Muscle of leg (tissue), 11 donors: ENCODE measurements around the gene KCNG4. TPM values are rescaled to one million over a fixed set of nuclear protein-coding genes. Genes with fewer than 3 reads are reported as not detected.
A peak's percentile ranks its signal among the peaks of the same experiment; 100 is the strongest.

Experiments used
- DNase-seq: peaks from one replicate; pipeline ENCODE4 v3.0.0; 2013
- H3K27ac ChIP-seq: one replicate; pipeline ENCODE4 v1.5.1; 2013; ENCODE audit warnings: mild to moderate bottlenecking, low read length, control low read depth
- H3K27me3 ChIP-seq: one replicate; pipeline ENCODE4 v1.6.1; 2013; ENCODE audit warnings: low read length; ENCODE audit not compliant: control insufficient read depth, insufficient read depth
- H3K36me3 ChIP-seq: one replicate; pipeline ENCODE4 v1.6.1; 2013; ENCODE audit warnings: low read length; ENCODE audit not compliant: control insufficient read depth, insufficient read depth
- H3K4me1 ChIP-seq: one replicate; pipeline ENCODE4 v1.6.1; 2013; ENCODE audit warnings: low read length; ENCODE audit not compliant: control insufficient read depth, insufficient read depth
- H3K4me3 ChIP-seq: one replicate; pipeline ENCODE4 v1.5.1; 2013; ENCODE audit warnings: low read length, control low read depth
- H3K9me3 ChIP-seq: replicated peaks from 2 replicates; pipeline ENCODE4 v1.6.1; 2013; ENCODE audit warnings: low read depth, low read length; ENCODE audit not compliant: control insufficient read depth
- WGBS: methylation state at CpG from one replicate; pipeline ENCODE4 v1.1.5; 2013; ENCODE audit warnings: missing lambda C conversion rate; ENCODE audit not compliant: insufficient coverage; 5-methylcytosine and 5-hydroxymethylcytosine counted together
- polyA plus RNA-seq, 8 donors: library from polyadenylated mRNA; unstranded; fragments of 120-200 nt; gene quantifications; one replicate each; pipeline versions ENCODE4 v1.2.1 to v1.2.3, GENCODE V29; 2013; ENCODE audit warnings: inconsistent platforms in 1 of 8, low replicate concordance in 1 of 8; ENCODE audit not compliant: insufficient read length in 8 of 8, insufficient read depth in 1 of 8
- total RNA-seq: library from RNA; stranded (reverse); fragments of 120-200 nt; gene quantifications from one replicate; pipeline ENCODE4 v1.2.4, GENCODE V29; 2013

Gene KCNG4
- total and polyA plus RNA-seq, 9 donors: under 0.01 to 0.08 (median 0.04) TPM; not detected in 1

DNA sequence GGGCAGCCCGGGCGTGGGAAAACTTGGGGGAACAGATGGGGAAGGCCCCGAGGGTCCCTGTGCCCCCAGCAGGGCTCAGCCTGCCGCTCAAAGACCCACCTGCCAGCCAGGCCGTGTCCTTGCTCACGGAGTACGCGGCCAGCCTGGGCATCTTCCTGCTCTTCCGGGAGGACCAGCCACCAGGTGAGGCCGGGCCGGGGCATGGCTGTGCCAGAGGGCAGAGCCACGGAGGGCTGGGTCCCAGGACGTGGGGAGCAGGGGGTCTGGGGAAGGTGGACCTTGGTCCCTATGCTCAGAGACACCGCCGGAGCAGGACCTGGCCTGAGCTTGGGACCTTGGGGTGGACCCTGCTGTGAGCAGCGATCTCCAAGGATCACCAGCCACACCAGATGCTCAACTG, 48.3 kb downstream of the KCNG4 start:
- WGBS: 91% methylated on average over 14 of the region's 16 CpGs
- DNase-seq: no peak

DNA sequence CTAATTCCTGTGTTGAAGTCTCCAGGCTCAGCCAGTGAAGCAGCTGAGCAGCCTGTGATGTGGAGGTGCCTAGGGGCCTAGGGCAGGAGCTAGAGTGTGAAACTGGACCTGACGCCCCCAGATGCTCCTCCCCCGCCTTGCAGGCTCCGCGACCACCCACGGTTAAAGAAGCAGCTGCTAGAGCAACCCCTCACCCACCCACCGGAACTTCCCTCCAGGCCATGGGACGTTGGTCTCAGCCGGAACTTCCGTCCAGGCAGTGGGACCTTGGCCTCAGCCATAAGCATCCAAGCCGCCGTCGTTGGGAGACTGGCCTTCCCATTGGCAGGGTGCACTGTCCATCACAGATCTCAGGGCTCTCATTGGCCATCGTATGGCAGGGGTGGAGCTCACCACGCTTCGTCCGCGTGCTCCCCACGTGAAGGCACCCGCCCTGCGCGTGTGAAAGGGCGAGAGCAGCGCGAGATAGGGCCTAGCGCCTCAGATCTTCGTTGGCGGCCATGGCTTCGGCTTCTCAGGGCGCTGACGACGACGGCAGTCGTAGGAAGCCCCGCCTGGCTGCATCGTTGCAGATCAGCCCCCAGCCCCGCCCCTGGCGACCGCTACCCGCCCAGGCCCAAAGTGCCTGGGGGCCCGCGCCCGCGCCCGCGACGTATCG, 49.0 kb downstream of the KCNG4 start, which contains the start of gene ADAD2:
Gene ADAD2, plus strand, starts transcription at position 427 of the 658 bp plus-strand sequence. Its CDS starts 74 bp downstream, at position 501.
- H3K36me3 ChIP-seq: no peaks in the 10 kb centered on the region
- no peaks in the 10 kb centered on the region for H3K9me3 ChIP-seq
- peaks cover 10% of the 10 kb centered on the region for H3K4me1 ChIP-seq
- DNase-seq: no peak
- no peak within 1 kb of the TSS for H3K4me3 ChIP-seq
- WGBS: 87% methylated on average over 47 of the region's 47 CpGs
- H3K27ac ChIP-seq: no peak within 1 kb of the TSS
- peaks cover 5% of the 10 kb centered on the region for H3K27me3 ChIP-seq

More for the DNA sequence above, 48.3 kb downstream of the KCNG4 start:
- Histone ChIP-seq H3K4me1 (peaks cover 6% of the 10 kb centered on the region), H3K27me3 (peaks cover 5% of the 10 kb centered on the region), H3K9me3 (no peaks in the 10 kb centered on the region), H3K4me3 (no peak overlapping the region), H3K36me3 (no peaks in the 10 kb centered on the region), H3K27ac (no peak overlapping the region)

DNA sequence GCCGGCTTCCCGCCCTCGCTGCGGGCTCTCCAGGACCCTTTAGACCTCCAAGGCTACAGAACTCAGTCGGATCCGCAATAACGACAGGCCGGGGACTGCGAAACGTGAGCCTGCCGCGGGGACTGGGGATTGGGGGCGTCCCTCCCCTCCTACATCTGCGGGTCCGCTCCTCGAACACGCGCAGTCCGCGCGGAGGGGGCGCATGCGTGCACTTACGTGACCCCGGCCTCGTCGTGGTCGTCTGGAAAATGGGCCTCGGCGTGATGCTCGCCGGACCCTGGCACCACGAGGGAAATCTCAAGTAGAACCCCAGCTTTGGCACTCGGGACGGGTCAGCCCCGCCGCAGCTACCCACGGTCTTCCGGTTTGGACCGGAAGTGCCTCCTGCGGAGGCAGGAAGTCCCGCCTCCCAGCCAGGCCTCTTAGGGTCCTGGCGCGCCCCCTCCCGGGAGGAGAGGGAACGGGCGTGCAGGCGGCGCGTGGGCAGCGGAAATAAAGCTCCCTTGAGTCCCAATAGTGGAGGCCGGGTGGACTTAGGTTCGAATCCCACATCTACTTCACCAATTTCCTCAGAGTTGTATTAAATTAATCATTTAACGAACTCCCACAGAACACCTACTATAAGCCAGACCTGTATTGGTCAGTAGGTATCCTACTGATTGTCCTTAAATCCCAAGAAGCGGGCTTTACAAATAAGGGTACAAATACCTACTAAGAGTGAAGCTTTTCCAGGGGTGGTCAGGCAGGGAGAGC, 53.0 kb downstream of the KCNG4 start, which contains the start of gene TAF1C:
Gene TAF1C, minus strand, starts transcription at position 373 of the 753 bp plus-strand sequence. CDS start 2,069 bp downstream, outside the sequence.
- peak within 1 kb of the TSS; percentile 48 for H3K27ac ChIP-seq
- H3K4me1 ChIP-seq: peaks cover 20% of the 10 kb centered on the region
- H3K9me3 ChIP-seq: no peaks in the 10 kb centered on the region
- WGBS: under 1% methylated on average over 38 of the region's 55 CpGs
- peak within 1 kb of the TSS; percentile 97 for H3K4me3 ChIP-seq
- peaks cover 34% of the 10 kb centered on the region for H3K36me3 ChIP-seq
- peak; percentile 97 for DNase-seq
- no peaks in the 10 kb centered on the region for H3K27me3 ChIP-seq

DNA sequence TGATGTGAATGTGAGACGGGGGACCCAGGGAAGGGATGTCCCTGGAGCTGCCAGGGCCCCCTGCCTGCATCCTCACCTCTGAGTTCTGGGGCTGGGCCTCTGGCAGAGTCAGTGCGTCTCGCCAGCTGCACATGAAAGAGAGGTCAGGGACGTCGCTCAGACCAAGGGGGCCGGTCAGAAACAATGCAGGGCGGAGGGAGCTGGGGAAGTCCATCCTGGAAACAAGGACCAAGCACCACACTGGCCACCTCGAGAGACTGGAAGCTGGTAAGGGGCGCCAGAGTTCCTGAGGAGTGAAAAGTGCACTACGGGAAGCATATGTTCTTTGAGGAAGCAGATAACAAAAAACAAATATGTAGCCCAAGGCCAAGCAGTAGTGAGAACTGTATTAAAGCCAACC, 55.0 kb downstream of the KCNG4 start:
- H3K27me3 ChIP-seq: no peaks in the 10 kb centered on the region
- DNase-seq: peak; percentile 48
- H3K4me1 ChIP-seq: peaks cover 20% of the 10 kb centered on the region
- 90% methylated on average over 9 of the region's 10 CpGs for WGBS
- peaks cover 54% of the 10 kb centered on the region for H3K36me3 ChIP-seq
- no peak overlapping the region for H3K4me3 ChIP-seq
- no peaks in the 10 kb centered on the region for H3K9me3 ChIP-seq
- H3K27ac ChIP-seq: peak overlapping the region; percentile 65

DNA sequence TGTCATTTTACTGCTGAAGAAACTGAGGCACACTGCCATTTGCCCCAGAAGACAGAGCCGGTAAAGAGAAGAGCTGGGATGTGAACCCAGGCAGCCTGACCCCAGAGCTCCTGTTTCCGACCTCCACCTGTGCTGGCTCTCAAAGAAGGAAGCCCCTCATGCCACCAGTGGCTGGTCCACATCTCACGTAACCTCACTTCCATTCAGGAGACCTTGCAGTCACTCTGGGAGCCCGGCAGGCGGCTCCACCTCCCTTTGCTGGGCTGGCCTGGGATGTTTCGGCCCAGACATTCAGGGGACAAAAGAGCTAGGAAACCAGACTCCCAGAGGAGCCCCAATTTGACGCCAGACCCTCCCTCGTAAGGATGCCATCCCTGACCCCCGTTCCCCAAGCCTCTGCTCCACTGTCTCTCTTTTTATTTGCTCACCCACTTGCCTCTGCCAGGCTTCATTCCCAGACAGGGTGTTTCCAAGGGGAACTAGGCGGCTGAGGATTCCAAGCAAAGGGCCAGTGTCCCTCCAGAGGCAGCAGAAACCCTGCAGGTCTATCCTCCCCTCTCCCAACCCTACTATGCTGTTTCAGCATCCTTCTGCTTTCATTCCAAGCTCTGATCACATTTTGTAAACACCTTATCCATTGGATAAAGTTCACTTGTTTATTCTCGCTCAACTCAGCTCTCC, 55.8 kb downstream of the KCNG4 start:
- Histone ChIP-seq H3K27ac (peak overlapping the region; percentile 65), H3K9me3 (no peaks in the 10 kb centered on the region), H3K4me1 (peaks cover 20% of the 10 kb centered on the region), H3K4me3 (no peak overlapping the region), H3K27me3 (no peaks in the 10 kb centered on the region), H3K36me3 (peaks cover 61% of the 10 kb centered on the region)
- DNase-seq: no peak
- 86% methylated on average over 11 of the region's 11 CpGs for WGBS

DNA sequence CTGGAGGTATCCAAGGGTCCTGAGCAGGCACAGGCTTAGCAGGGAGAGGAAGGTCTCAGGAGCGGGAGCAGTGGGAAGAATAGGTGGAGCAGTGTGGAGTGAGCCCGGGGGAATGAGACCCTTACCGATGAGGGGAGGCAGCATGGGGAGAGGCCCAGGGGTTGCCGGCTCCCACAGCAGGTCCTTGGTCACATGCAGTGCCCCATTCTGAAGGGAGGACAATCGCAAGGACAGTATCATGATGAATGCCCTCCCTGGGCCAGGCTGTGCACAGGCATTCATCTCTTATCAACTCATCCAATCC, 56.3 kb downstream of the KCNG4 start:
- Histone ChIP-seq H3K4me3 (no peak overlapping the region), H3K9me3 (no peaks in the 10 kb centered on the region), H3K4me1 (peaks cover 20% of the 10 kb centered on the region), H3K27ac (no peak overlapping the region), H3K36me3 (peaks cover 66% of the 10 kb centered on the region), H3K27me3 (no peaks in the 10 kb centered on the region)
- WGBS: 93% methylated on average over 5 of the region's 5 CpGs
- no peak for DNase-seq

DNA sequence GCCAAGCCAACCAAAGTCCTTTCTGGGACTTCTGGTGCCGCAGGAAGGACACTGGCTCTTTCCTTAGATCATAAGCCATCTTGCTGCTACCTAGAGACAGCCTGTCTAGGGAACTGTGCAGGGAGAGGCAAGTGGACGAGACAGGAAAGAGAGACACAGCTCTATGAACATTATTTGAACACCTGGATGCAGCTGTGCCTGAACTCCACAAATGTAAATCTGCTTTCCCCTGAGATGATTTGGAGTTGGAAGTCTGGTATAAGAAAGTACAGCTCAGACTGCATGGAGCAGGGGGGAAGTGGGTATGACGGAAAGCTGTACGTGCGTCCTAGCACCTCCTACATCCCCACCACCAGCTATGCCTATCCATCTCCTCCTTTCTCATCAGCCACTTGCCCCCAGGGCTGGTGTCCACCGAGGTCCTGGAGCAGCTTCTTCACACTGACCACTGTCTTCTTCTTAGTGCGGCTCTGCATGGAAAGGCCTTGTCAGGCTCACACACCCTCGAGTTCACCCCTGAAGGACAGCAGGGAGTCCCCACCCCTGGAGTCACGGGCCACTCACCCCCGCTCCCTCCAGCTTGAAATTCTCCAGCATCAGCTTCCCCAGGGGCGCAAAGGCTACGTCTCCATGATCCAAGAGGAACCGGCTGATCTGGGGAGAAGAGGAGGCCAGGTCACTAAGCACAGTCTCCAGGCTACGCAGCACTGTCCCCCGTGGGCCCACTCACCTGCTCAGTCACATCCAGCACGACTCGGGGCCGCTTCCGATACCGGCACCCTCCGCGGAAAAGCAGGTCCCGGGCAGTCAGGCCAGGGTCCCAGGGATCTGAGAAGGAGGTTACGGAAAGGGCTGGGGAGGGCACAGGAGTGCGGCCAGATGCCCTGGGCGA, 56.9 kb downstream of the KCNG4 start:
- DNase-seq: no peak
- no peaks in the 10 kb centered on the region for H3K27me3 ChIP-seq
- no peaks in the 10 kb centered on the region for H3K9me3 ChIP-seq
- H3K36me3 ChIP-seq: peaks cover 72% of the 10 kb centered on the region
- no peak overlapping the region for H3K4me3 ChIP-seq
- no peak overlapping the region for H3K27ac ChIP-seq
- 98% methylated on average over 15 of the region's 26 CpGs for whole genome bisulfite sequencing
- H3K4me1 ChIP-seq: peaks cover 20% of the 10 kb centered on the region

DNA sequence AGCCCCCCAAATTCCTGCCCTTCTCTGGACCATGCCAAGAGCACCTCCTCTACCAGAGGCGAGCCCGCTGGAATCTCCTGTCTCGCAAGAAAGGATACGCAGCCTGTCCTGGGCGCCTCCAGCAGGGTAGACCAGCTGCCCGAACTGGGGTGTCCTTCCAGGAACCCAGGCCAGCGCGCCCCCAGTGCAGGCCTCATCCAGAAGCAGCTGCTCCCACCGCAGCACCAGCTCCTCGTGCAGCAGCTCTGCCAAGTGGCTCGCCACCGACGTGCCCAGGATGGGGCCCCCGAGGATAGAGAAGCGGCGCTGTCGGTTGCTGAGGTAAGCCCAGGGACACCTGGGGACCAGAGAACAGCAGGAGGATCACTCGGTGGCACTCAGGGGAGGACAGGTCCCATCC, 57.7 kb downstream of the KCNG4 start:
- 99% methylated on average over 18 of the region's 18 CpGs for WGBS
- Histone ChIP-seq H3K4me3 (no peak overlapping the region), H3K36me3 (peaks cover 74% of the 10 kb centered on the region), H3K27me3 (no peaks in the 10 kb centered on the region), H3K4me1 (peaks cover 22% of the 10 kb centered on the region), H3K27ac (no peak overlapping the region), H3K9me3 (no peaks in the 10 kb centered on the region)
- no peak for DNase-seq

DNA sequence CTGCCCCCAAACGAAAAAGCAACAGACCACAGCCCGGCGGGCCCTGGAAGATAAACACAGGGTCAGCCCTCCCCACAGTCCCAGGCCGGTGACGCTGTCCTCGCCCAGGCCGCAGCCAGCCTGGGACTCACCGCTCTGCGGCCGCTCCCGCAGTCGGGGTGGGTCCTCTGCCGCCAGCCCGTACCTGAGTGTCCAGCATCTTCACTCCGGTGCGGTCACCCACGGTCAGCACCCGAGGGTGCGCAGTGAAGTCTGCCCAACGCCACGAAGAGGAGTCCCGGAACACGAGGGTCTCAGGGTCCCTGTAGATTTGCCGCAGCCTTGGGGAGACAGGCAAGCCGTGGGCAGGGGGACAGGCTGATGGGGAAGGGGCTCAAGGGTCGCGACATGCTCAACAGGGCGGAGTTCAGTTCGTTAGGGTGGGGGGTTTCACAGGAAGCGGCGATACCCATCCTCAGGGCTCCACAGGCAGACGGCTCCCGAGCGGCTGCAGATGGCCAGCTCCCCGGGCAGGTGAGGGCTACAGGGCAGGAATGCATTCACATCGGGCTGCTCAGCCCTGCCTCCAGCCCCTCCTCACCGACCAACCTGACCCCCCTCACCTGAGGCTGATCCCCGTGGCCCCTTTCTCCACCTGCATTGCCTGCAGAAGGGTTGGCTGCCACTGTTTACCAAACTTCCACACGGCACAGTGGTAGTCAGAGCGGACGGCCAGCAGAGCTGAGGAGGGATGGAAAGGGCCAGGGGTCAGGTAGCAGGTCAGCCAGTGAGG, 58.5 kb downstream of the KCNG4 start:
- H3K4me3 ChIP-seq: no peak overlapping the region
- no peaks in the 10 kb centered on the region for H3K27me3 ChIP-seq
- H3K36me3 ChIP-seq: peaks cover 74% of the 10 kb centered on the region
- WGBS: 89% methylated on average over 39 of the region's 41 CpGs
- H3K4me1 ChIP-seq: peaks cover 29% of the 10 kb centered on the region
- no peak overlapping the region for H3K27ac ChIP-seq
- H3K9me3 ChIP-seq: no peaks in the 10 kb centered on the region
- DNase-seq: no peak
